ENCODE data around the gene GCN1.

The GCN1 gene

DNA sequence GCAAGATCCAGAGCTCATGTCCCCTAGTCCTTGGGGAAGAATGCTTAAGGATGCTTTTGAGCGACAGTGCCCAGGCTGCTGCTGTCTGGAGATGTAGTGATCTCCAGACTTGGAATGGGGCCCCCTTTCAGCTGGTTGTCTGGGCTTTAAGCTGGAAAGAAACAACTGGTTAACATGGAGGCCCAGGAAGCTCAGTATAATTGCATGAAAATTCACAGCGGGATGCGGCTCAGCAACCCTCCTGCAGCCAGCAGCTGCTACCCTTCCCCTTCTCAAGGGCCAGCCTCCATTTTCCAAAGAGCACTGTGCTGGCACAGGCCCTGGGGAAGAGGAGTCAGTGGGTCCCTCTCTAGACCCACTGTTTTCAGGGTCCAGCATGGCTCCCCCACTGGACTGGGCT is 104.3 kb downstream of the GCN1 start:
- DNase-seq: no peak

DNA sequence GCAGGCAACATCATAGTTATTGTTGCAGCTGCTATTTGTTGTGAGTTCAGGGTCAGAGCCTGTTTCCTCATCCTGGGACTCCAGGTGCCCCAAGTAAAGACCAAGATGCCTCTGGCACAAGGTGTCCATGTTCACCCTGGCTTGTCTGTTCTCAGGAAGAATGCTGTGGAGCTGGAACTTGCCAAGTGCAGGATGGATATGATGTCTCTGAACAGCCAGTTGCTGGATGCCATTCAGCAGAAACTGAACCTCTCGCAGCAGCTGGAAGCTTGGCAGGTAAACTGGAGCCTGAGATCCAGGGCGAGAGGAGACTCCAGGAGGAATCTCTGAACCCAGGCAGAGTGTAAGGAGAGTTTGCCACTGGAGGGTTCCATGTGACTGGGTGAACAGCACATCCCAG is 104.7 kb downstream of the GCN1 start:
- DNase-seq: no peak

DNA sequence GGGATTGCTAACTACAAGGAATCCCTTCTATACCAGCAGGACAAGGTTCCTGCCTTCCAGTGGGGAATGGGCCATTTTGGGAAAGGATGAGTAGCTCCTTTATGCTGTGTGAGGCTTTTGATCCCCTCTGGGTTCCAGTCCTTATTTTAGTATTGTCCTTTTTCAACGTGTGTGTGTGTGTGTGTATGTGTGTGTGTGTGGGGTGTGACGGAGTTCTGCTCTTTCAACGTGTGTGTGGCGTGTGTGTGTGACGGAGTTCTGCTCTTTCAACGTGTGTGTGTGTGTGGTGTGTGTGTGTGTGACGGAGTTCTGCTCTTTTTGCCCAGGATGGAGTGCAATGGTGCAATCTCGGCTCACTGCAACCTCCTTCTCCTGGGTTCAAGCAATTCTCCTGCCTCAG is 105.4 kb downstream of the GCN1 start:
- no peak for DNase-seq

DNA sequence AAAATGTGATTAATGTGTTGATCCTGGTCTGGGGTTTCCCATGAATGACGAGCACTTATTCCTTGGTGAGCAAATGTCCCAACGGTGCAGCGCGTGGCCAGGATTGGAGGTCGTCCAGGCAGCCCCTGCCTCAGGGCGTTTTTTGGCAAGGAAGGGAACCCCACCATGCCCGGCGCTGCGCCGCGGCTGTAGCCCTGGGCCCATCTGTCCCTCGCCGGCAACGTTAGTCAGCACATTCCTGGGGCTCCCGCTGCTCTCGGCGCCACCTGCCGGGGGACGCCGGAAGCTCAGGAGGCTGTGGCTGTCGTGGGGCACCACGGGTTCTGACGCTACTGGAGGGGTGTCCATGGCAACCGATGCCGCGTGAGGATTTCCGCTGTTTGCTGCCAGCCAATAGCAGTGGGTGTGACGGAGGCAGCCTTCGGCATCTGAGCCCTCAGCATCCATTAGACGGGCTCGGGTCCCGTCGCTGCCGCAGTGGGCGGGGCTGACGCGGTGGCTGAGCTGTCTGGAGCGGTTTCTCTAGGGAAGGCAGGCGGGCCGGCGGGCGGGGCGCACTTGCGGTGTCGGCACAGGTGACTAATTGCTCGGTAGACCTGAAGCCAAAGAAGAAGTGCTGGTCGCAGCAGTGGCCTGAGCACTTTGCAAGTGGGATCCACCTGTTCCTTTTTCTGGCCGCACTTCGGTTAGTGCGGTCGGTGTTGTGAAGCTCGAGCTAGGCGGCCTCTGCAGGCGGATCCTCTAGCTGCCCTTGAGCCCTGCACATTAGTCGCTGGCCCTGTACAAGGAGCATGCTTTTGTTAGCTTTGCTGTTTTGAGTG is 107.5 kb downstream of the GCN1 start:
- peak; percentile 97 to 99 (median 98) for DNase-seq

DNA sequence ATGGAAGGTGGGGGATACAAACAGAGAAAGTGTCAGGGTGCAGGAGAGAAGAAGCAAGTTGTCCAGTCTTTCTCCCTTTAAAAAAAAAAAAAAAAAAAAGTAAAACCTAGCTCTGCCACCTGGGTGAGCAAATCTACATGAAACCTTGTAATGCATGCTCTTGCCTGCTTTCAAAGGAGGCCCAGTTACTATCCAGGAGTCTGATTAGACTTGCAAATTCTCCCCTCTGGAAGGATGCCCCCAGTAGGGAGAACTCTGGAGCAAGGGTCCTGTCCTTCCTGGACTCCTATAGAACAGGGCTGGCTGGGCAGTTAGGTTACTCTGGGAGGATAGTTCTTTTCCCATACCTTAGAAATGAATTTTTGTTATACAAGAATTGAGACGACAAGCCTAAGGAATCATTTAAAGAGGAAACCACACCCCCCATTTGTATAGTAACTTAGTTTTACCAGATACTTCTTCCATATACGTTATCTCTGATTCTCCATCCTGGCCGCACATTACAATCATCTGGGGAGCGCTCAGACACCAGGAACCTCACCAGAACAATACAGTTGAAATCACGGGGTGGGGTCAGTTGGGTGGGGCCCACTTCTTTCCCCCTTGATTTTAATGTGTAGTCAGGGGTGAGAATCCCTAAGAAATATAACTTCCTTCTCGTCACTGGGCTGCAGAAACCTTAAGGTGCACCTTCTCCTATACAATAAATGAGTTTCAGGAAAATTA is 108.4 kb downstream of the GCN1 start:
- DNase-seq: no peak

DNA sequence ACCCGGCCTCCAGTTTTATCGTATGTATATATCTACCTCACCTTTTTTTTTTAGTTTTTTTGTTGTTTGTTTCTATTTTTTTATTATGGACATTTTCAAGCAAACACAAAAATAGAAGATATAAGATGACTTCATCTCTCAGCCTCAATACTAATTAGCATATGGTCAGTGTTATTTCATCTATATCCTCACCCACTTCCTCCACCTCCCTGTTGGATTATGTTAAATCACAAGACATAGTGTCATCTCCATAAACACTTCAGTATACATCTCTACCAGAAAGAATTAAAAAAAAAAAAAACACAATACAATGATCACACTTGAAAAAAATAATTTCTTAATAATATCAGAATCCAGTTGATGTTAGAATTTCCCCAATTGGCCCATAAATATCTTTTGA is 112.9 kb downstream of the GCN1 start:
- no peak for DNase-seq

DNA sequence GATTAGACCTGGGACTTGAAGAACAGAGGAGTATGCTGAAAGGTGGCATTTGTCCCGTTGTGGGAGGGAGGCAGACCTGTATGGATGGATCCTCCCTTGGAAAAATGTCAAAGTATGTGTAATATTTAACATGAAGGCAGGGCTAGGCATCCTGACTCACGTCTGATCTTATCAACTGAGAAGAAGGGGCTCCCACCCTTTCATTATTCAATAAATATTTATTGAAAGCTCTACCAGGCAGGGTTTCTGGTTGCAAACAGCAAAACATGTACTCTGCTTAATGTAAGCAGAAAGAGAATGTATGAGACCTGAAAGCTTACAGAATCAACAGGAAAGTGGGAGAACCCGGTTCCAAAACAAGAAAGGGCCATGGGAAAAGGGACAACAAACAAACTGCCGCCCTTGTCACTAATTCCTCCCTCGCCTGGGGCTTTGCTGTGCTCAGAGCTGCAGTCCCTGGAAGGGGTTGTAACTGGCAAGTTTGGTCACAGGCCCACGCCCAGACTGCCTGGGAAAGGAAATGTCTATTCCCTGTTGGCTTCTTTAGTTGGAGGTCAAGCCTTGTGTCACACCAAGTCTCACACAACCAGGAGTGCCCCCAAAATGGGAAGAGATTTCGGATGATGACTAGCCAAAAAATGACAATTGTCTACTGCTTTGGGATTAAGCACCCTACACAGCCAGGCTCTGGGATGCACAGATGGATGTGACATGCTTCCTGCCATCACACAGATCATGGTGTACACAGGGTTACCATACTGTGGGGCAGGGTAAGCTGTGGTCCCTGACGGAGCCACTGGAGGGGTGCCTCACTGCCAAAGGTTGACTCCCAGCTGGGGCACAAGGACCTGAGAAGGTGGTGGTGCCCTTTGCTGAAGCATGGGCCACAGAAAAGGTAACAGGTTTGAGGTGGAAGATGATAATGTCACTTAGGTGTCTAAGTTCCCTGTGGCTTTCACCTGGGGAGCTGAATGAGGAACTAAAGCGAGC is 114.8 kb downstream of the GCN1 start:
- no peak for DNase-seq

DNA sequence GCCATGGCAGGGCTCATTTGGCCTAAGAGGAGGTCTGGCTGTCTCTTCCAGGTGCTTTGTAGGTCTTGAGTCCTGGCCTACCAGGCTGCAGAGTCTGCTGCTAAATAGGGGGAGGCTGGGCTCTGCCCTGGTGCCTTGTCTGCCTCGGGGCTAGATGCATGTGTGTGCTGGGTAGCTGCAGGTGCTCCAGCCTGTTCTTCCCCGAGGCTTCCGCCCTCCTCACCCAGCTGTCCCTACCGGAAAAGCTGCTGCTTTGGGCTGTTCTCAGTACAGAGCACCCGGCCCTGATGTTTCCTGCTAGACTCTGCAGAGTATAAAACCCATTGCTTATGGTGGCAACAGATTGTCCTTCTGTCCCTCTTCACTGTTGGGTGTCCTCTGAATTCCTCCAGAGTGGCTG is 115.6 kb downstream of the GCN1 start:
- DNase-seq: no peak

DNA sequence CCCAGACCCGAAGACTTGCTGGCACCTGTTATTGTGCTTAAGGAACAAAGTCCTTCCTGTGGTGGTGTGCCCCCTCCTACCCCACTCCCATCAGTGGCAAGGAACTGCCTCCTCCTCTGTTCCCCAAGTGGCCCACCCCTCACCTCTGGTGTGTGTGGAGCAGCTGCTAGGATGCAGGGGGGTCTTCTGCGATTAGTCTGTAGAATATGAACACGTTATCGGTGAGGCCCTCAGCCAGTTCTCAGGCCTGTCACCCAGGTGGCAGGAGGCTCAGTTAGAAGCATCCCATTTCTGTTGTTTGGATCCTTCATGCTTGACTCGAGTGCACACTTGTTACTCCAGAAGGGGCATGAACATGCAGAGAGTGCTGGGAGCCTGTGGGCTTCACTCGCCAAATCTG is 117.3 kb downstream of the GCN1 start:
- no peak for DNase-seq
